Measurements from ENCODE around the gene LTB. TPM values are rescaled to one million over a fixed set of nuclear protein-coding genes. Genes with fewer than 3 reads are reported as not detected.

LTB gene
- polyA plus RNA-seq, 3 donors: 12.6 to 25.5 (median 21.6) TPM

GRCh38 chr6:31579119-31579505, 3.1 kb downstream of the LTB start:
- peaks cover 18 to 25% of the 10 kb centered on the region in 2 donors for H3K36me3 ChIP-seq (replicated peaks in 1 of 2; ENCODE audit: control insufficient read depth in 1 of 2, insufficient read depth in 2 of 2, low read length in 2 of 2)
- no peaks in the 10 kb centered on the region for H3K9me3 ChIP-seq (replicated peaks in 1 of 2; ENCODE audit: control insufficient read depth in 1 of 2, insufficient read depth in 1 of 2, low read length in 2 of 2)
- intact Hi-C loops (cut with micrococcal nuclease): no loop called here
- peaks cover 31 to 36% of the 10 kb centered on the region in 2 donors for H3K36me3 Mint-ChIP-seq
- H3K4me2 ChIP-seq (replicated peaks; ENCODE audit: extremely low read depth, low read length, poor library complexity, severe bottlenecking): no peak overlapping the region
- peak overlapping the region in 3 of 7 donors; percentile 28 to 54 (median 35) for H3K27ac Mint-ChIP-seq
- H3K27me3 ChIP-seq (ENCODE audit: control insufficient read depth in 2 of 2, insufficient read depth in 2 of 2, low read length in 2 of 2): no peaks in the 10 kb centered on the region
- TF ChIP-seq CTCF (IDR thresholded peaks at IDR 0.05): no peak
- H3K27ac ChIP-seq (ENCODE audit: low read depth in 1 of 2, low read length in 2 of 2): no peak overlapping the region
- H3K4me1 Mint-ChIP-seq: peaks cover 88% of the 10 kb centered on the region
- WGBS (ENCODE audit: insufficient coverage): 86% methylated on average over 1 of the region's 3 CpGs
- H4K20me1 ChIP-seq (ENCODE audit: insufficient read depth, low read length): peaks cover 39% of the 10 kb centered on the region
- no peak for DNase-seq
- peaks cover 0 to 3% (median 0%) of the 10 kb centered on the region in 7 donors for H3K9me3 Mint-ChIP-seq
- peaks cover 0 to 2% (median 1%) of the 10 kb centered on the region in 3 donors for H3K27me3 Mint-ChIP-seq (ENCODE audit: low read depth in 3 of 3)
- H3K79me2 ChIP-seq (ENCODE audit: insufficient read depth, low read length): peaks cover 69% of the 10 kb centered on the region
- no peak overlapping the region for H2AFZ ChIP-seq (ENCODE audit: insufficient read depth, low read depth, low read length, poor library complexity, severe bottlenecking)
- H3K4me1 ChIP-seq (ENCODE audit: control insufficient read depth in 1 of 2, insufficient read depth in 2 of 2, low read length in 2 of 2): peaks cover 78 to 94% of the 10 kb centered on the region in 2 donors
- H3K4me3 Mint-ChIP-seq: no peak overlapping the region
- no peak overlapping the region for H3K4me3 ChIP-seq (replicated peaks in 1 of 3; ENCODE audit: low read depth in 2 of 3, low read length in 3 of 3)
- H3K9ac ChIP-seq (ENCODE audit: insufficient read depth, low read length, poor library complexity, severe bottlenecking): no peak overlapping the region

- intact Hi-C loops (cut with micrococcal nuclease): no loop called here
- peaks cover 86% of the 10 kb centered on the region for H3K4me1 Mint-ChIP-seq
- H3K4me3 ChIP-seq (replicated peaks in 1 of 3; ENCODE audit: low read depth in 2 of 3, low read length in 3 of 3): peak overlapping the region in 1 of 3 experiments; percentile 2
These were observed 3.8 kb downstream of the LTB start for GRCh38 chr6:31578184-31579118.

More at GRCh38 chr6:31578184-31579118, 3.8 kb downstream of the LTB start:
- Histone ChIP-seq H4K20me1 (ENCODE audit: insufficient read depth, low read length) (peaks cover 39% of the 10 kb centered on the region), H3K9me3 (replicated peaks in 1 of 2; ENCODE audit: control insufficient read depth in 1 of 2, insufficient read depth in 1 of 2, low read length in 2 of 2) (no peaks in the 10 kb centered on the region), H3K27ac (ENCODE audit: low read depth in 1 of 2, low read length in 2 of 2) (no peak overlapping the region), H3K36me3 (replicated peaks in 1 of 2; ENCODE audit: control insufficient read depth in 1 of 2, insufficient read depth in 2 of 2, low read length in 2 of 2) (peaks cover 18 to 25% of the 10 kb centered on the region in 2 donors), H3K79me2 (ENCODE audit: insufficient read depth, low read length) (peaks cover 62% of the 10 kb centered on the region), H2AFZ (ENCODE audit: insufficient read depth, low read depth, low read length, poor library complexity, severe bottlenecking) (no peak overlapping the region), H3K27me3 (ENCODE audit: control insufficient read depth in 2 of 2, insufficient read depth in 2 of 2, low read length in 2 of 2) (no peaks in the 10 kb centered on the region), H3K4me2 (replicated peaks; ENCODE audit: extremely low read depth, low read length, poor library complexity, severe bottlenecking) (no peak overlapping the region), H3K9ac (ENCODE audit: insufficient read depth, low read length, poor library complexity, severe bottlenecking) (no peak overlapping the region), H3K4me1 (ENCODE audit: control insufficient read depth in 1 of 2, insufficient read depth in 2 of 2, low read length in 2 of 2) (peaks cover 71 to 89% of the 10 kb centered on the region in 2 donors)
- H3K36me3 Mint-ChIP-seq: peaks cover 31 to 36% of the 10 kb centered on the region in 2 donors
- TF ChIP-seq CTCF (IDR thresholded peaks at IDR 0.05): no peak
- peaks cover 0 to 3% (median 0%) of the 10 kb centered on the region in 7 donors for H3K9me3 Mint-ChIP-seq
- DNase-seq: peak in 1 of 3 donors; percentile 12
- H3K4me3 Mint-ChIP-seq: no peak overlapping the region
- WGBS (ENCODE audit: insufficient coverage): 98% methylated on average over 8 of the region's 12 CpGs
- peaks cover 0 to 2% (median 1%) of the 10 kb centered on the region in 3 donors for H3K27me3 Mint-ChIP-seq (ENCODE audit: low read depth in 3 of 3)
- H3K27ac Mint-ChIP-seq: peak overlapping the region in 1 of 7 donors; percentile 35

Data from CD14-positive monocyte (primary cell).